ENCODE results near the gene ALG8.
"Not testable (repeated sequence)": the region's sequence is repeated elsewhere in the genome, so short reads cannot be mapped to it uniquely, and the experiment has no call there.

The ALG8 gene

DNA sequence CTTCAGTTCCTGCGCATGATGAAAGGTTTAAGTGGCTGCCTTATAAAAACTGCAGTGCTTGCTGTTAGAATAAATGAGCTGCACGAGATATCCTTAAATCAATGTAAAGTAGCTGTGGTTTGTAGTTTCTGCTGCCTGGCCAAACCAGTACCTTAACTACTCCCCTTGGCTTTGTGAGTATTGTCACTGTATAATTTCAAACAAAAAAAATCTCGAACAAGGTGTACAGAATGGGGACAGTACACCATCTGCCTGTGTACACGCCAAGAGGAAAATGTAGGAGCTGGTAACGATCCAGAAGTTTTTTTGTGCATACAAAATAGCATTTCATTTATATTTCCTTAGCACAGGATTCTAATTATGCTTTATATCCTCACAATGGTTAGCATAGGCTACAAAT is 39.2 kb downstream of the ALG8 start:
- peak; percentile 83 for DNase-seq

DNA sequence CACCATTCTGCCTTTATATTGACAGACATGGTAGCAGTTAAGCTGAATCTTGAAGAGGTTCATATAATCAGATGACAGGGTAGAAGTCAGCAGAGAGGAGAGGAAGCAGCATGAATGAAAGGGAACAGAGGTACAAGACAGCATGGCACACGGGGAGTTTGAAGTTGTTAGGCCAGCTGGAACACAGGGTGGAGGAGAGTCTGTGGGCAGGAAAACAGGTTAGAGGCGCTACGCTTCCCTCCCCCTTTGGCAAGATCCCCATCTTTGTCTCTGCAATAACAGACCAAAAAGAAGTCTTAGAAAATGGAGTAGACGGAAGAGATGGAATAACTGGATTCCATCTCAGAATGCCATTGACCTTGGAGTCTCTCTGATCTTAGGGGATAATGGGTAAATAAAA is 39.8 kb downstream of the ALG8 start:
- peak; percentile 7 for DNase-seq

DNA sequence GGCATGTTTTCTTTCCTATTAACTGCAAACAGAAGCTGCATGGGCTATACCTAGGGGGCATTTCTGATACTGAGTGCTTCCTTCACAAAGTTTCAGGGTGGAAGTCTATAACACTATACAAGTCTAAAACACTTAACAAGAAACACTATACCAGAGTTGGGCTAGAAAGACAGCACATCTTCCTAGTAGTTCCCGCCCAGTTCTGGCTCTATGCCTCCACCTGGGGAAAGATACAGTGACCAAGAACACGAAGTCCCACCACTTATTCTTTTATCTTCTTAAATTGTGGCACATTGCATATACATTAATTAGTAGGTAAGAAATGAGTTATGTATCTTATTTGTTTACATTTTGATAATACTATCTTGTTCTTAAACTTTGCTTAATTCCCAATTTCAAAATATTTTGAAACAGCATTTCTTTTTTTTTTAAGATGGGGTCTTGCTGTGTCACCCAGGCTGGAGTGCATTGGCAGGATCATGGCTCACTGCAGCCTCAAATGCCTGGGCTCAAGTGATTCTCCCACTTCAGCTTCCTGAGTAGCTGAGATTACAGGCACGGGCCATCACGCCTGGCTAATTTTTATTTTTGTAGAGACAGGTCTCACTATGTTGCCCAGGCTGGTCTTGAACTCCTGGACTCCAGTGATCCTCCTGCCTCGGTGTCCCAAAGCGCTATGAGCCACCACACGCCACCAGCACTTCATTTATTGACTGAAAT is 41.6 kb downstream of the ALG8 start:
- no peak for DNase-seq

DNA sequence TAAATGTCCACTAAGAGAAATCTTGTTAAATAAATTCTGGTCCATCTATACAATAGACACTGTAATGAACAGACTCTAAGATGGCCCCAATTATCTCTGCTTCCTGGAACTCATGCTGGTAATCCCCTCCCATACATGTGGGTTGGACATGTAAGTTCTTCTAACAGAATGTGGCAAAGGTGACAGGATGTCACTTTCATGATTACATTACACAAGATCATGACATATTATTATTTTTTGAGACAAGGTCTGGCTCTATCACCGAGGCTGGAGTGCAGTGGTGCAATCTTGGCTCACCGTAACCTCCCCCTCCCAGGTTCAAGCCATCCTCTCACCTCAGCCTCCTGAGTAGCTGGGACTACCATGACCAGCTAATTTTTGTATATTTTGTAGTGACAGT is 45.2 kb downstream of the ALG8 start:
- no peak for DNase-seq

DNA sequence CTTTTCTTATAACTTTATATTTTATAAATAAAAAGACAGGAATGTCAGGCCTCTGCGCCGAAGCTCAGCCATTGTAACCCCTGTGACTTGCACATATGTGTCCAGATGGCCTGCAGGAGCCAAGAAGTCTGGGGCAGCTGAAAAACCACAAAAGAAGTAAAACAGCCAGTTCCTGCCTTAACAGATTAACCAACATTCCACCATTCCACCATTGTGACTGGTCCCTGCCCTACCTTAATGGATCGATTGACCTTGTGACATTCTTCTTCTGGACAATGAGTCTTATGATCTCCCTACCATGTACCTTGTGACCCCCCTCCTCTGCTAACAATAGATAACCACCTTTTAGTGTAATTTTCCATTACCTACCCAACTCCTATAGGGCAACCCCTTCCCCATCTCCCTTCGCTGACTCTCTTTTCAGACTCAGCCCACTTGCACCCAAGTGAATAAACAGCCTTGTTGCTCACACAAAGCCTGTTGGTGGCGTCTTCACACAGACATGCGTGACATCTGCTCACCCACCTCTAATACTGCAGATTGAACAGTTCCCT is 52.8 kb downstream of the ALG8 start:
- not testable (repeated sequence) for DNase-seq

DNA sequence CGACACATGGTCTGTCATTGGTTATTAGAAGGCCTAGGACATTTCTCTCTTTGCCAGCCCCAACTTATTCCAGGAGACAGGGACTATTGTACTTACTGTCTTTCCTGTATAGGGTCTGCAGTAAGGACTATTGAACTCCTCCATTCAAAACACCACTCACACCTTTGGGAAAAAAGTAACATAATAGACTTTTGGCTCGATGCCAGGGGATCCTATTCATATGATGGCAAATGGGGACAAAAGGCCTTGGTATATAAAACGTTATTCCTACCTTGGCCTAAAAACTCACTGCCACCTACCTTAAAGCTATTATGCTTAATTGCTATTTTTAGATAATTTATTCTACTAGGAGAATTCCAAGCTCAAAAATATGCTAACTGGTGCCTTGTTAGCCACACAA is 53.5 kb downstream of the ALG8 start:
- no peak for DNase-seq

DNA sequence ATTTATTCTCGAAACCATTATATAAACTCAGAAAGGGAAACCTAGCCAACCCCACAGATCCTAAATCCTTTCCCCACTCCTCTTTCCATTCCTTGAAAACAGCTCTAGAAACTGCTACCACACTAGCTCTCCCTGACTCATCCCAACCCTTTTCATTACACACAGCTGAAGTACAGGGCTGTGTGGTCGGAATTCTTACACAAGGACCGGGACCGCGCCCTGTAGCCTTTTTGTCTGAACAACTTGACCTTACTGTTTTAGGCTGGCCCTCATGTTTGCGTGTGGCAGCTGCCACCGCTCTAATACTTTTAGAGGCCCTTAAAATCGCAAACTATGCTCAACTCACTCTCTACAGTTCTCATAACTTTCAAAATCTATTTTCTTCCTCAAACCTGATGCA is 54.9 kb downstream of the ALG8 start:
- DNase-seq, result not testable (repeated sequence)

DNA sequence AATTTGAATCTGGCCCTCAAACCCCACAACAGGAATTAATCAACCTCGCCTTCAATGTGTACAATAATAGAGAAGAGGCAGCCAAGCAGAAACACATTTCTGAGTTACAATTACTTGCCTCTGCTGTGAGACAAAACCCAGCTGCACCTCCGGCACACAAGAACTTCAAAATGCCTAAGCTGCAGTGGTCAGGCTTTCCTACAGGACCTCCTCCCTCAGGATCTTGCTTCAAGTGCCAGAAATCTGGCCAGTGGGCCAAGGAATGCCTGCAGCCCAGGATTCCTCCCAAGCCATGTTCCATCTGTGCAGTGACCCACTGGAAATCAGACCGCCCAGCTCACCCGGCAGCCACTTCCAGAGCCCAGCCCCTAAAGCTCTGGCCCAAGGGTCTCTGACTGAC is 56.4 kb downstream of the ALG8 start:
- no peak for DNase-seq

DNA sequence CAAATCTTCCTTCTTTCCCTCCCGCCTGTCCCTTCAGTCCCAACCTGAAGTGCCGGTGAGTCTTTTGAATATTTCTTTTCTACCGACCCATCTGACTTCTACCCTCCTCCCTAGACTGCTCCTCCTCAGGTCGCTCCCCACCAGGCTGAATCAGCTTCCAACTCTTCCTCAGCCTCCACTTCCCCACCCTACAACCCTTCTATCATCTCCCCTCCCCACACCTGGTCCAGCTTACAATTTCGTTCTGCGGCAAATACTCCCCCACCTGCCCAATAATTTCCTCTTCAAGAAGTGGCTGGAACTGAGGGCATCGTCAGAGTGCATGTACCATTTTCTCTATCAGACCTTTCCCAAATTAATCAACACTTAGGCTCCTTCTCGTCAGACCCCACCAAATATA is 57.3 kb downstream of the ALG8 start:
- DNase-seq, result no peak

DNA sequence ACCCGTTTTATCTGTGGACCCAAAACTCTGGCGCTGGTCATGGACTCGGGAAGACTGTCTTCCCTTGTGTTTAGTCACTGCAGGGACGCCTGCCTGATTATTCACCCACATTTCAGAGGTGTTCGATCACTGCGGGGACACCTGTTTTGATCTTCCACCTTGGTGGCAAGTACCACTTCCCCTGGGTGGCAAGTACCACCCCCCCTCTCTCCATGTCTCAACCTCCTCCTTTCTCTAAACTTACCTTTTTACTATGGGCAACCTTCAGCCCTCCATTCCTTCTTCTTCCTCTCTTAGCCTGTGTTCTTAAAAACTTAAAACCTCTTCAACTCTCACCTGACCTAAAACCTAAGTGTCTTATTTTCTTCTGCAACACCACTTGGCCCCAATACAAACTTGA is 57.8 kb downstream of the ALG8 start:
- DNase-seq, result no peak

DNA sequence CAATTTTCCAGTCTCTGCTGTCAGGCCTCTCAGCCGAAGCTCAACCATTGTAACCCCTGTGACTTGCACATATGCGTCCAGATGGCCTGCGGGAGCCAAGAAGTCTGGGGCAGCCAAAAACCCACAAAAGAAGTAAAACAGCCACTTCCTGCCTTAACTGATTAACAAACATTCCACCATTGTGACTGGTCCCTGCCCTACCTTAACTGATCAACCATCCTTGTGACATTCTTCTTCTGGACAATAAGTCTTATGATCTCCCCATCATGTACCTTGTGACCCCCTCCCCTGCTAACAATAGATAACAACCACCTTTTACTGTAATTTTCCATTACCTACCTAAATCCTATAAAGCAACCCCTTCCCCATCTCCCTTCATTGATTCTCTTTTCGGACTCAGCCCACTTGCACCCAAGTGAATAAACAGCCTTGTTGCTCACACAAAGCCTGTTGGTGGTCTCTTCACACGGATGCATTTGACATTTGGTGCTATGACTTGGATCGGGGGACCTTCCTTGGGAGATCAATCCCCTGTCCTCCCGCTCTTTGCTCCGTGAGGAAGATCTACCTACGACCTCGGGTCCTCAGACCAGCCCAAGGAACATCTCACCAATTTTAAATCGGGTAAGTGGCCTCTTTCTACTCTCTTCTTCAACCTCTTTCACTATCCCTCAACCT is 58.5 kb downstream of the ALG8 start:
- no peak for DNase-seq

DNA sequence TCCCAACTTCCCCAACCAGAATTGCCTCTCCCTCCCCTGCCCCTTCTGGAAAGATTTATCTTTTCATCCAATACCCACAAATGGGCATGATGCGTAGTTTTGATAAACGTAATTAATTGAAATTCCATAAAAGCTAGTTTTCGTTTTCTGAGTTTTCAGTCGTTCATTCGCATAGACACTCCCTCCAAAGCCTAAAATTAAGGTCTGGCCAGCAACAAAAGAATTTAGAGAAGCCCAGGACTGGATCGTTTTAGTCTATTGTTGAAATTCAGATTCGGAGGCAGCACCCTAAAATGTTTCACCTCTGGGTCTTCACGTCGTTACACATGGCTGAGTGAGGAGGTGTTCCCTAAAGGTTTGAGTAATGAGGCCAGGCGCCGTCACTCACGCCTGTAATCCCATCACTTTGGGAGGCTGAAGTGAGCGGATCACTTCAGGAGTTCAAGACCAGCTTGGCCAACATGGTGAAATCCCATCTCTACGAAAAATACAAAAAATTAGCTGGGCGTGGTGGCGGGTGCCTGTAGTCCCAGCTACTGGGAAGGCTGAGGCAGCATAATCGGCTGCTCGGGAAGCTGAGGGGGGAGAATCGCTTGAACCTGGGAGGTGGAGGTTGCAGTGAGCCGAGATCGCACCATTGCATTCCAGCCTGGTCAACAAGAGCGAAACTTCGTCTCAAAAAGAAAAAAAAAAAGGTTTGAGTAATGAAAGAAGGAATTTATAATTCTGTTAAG is 59.2 kb downstream of the ALG8 start:
- DNase-seq, result no peak

DNA sequence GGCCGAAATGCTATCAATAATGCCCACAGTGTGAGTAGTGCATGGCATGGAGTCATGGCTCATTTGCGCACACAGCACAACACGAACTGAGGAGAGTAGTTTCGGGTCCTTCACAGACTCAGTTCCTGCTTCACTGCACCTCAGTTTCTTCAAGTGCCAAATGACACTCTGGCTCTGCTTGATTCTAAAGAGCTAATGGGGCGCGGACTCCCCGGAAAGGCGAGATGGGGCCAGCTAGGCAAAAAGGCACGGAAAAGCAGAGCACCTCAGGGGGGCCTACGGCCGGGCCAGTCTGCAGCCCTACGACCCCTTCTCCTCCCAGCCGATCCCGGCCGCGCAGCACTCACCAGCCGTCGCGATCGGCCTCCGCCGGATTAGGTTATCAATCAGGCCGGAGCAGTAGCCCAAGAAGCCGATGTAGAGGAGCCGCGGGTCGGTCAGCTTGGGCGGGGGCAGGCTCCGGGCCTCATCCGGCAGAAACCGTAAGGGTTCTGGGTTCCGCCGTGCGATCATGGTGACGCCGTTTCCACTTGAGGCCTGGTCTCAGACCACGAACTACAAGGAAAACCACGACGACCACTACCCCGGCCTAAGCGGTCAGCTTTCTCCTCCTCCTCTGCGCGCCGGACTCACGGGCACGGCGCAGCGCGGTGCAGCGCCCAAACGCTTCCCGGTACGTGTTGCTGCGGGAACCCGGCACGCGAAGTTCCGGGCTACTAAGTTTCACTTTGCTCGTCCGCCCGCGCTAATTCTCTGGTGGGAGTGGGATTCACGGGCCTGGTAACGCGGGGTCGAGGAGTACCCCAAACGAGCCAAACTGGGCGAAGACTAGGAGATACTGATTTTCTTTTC is 60.0 kb downstream of the ALG8 start, which contains the start of gene NDUFC2:
Gene NDUFC2, minus strand, starts transcription at position 631 of the 852 bp plus-strand sequence. Its CDS starts 118 bp downstream, at position 513.
- DNase-seq, result no peak

DNA sequence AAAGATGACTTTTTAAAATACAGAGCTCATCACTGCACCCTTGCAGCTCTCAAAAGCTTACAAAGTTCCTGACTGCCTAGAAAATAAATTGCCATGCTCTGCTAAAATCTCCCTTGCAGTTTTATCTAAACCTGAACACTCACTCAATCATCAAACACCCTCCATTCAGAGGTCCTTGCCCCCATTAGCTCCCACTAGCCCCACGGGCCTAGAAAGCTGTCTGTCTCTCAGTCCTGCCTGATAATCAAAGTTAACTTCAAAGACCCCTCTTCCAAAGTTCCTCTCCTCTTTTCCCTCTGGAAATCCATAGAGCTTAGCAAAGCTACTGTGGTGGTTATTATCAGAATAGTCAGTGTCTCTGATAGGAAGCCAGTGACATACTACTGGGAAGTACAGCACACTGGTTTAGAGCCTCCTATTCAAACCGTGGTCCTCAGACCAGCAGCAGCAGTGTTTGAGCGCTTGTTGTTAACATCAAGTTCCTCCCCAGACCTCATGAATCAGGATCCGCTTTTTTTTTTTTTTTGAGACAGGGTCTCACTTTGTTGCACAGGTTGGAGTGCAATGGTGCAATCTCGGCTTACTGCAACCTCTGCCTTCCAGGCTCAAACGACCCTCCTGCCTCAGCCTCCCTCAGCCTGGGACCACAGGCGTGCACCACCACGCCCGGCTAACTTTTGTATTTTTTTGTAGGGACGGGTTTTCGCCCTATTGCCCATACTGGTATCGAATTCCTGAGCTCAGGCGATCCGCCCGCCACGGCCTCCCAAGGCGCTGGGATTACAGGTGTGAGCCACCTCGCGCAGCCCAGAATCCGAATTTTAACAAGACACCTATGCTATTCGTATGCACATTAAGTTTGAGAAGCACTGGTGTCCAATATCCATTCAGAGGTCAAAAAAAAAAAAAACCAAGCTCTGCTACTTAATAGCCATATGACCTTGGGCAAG is 60.9 kb downstream of the ALG8 start:
- no peak for DNase-seq

DNA sequence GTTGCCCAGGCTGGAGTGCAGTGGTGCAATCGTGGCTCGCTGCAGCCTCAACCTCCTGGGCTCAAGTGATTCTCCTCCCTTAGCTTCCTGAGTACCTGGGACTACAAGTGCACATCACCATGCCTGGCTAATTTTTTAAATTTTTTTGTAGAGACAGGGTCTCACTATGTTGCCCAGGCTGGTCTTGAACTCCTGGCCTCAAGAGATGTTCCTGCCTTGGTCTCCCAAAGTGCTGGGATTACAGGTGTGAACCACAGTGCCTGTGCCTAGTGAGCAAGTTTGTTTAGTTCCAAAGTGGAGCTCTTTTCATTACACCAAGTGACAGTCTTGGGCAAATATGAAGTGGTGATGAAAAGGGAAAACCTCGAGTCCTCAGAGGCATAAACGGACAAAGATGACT is 61.8 kb downstream of the ALG8 start:
- DNase-seq, result not testable (repeated sequence)

DNA sequence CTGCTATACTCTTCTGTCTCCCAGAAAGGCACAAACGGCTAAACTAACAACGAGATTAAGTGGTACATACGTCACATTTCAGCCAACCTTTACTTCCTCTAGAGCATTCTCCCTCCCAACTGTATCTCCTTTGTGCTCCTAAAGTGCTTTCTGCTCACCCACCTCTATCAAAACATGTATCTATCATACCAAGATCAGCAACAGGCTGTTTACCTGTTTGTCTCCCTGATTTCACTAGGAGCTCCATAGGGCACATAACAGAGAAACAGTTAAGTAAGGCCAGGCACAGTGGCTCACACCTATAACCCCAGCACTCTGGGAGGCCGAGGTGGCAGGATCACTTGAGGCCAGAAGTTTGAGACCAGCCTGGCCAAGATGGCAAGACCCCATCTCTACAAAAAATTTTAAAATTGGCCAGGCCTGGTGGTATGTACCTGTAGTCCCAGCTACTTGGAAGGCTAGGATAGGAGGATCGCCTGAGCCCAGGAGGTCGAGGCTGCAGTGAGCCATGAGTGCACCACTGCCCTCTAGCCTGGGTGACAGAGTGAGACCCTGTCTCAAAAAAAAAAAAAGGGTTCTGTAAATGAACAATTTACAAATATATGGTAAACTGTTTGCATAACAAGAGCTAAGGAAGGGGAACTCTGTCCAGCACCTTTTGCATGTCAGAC is 62.6 kb downstream of the ALG8 start:
- no peak for DNase-seq

DNA sequence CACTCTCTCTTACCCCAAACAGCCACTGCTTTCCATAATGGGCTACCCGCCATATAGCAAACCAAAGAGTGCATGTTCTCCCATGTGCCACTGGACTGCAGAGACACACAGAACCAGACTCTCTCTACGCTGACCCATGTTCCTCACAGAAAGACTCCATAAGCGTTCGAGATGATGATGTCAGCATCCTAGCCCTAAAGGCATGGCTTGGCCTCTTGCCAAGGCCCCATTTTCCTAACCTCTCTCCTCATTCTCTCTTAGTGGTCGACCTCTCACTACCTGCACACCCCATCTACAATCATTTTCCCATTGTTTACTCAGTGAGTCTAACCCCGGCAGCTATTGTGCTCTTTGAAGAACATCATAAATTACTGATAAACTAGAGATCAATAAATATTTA is 64.7 kb downstream of the ALG8 start:
- no peak for DNase-seq

DNA sequence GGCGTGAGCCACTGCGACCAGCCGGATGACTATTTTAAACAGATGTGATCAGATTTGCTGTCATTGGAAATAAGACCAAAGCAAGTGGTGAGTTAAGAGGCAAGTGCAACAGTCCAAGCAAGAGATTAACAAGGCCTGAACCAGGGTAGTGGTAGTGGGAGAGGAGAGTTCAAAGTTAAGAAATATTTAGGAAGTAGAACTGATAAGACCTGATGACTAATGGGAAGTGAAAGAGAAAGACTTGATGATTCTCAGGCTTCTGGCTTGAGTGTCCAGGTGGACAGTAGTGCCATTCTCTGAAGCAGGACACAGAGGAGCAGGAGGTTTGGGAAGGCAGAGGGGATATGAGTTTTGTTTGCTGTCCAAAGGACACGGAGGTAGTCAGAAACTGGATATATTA is 67.0 kb downstream of the ALG8 start:
- no peak for DNase-seq

DNA sequence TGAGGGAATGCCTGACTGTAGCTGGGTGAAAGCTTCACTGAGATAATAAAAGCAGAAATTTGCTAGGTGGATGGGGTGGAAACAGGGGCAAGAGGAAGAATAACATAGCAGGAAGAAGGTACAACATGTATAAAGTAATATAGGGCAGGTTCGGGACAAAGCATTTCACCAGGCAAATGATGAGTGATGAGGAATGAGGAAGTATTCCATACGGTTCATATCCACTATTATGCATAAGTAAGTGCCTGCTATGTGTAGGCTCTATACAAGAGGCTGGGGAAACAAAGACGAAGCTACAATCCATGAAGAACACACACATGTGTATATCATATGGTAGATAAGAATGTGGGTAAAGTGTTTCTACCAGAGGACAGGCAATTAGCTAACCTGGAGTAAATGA is 67.7 kb downstream of the ALG8 start:
- no peak for DNase-seq

DNA sequence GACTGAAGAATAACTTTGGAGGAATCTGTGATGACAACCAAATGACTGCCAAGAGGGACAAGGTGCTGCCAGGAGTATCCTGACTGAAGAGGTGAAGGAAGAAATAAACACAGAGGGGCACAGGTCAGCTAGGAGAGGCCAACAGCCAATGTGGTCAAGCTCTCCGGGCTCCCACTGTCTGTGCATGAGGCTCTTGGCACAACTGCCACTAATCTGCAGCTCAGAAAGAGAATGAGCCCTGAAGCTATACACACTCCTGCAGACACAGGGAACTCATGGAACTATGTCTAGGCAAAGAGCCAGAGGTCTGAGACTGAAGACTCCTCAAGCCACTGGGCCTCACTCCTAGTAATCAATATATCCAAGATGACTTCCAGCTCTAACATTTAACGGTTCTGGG is 68.8 kb downstream of the ALG8 start:
- DNase-seq, result no peak

DNA sequence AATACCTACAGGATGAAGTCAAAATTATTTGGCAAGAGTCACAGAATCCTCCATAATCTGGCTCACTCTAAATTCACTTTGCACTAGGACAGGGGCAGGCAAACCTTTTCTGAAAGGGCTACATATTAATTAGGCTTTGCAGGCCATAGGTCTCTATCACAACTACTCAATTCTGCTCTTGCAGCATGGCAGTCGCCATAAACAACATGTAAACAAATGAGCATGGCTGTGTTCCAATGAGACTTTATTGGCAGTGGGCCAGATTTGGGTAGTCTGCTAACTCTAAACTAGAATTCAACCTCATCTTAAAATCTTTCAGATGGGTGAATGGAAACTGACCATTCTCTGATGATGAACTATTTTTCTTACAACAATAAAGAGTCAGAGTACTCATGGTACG is 70.0 kb downstream of the ALG8 start:
- DNase-seq, result no peak

Measured in NCI-H2081 treated with DMSO at 0.1 percent for 48 hours (cell line).